Measurements from ENCODE around the gene CDH13.

DNA sequence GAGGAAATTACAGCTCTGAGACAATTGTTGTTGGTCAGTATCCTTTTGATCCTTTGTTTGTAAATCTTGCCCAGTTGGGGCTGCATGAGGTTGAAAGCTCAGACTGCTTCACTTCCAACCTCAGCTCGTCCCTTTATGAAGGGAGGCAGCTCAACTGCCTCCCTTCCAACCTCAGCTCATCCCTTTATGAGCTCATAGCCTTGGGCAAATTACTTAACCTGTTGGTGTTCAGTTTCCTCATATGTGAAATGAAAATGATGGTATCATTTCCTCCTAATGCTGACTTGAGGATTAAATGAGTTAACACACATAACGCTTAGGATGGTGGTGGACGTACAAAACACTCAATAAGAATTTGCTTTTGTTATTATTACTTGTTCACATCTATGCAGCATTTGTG, 265.1 kb downstream of the CDH13 start:
- no peak for TF ChIP-seq POLR2A (IDR thresholded peaks at IDR 0.05)
- TF ChIP-seq, protein P1, sequence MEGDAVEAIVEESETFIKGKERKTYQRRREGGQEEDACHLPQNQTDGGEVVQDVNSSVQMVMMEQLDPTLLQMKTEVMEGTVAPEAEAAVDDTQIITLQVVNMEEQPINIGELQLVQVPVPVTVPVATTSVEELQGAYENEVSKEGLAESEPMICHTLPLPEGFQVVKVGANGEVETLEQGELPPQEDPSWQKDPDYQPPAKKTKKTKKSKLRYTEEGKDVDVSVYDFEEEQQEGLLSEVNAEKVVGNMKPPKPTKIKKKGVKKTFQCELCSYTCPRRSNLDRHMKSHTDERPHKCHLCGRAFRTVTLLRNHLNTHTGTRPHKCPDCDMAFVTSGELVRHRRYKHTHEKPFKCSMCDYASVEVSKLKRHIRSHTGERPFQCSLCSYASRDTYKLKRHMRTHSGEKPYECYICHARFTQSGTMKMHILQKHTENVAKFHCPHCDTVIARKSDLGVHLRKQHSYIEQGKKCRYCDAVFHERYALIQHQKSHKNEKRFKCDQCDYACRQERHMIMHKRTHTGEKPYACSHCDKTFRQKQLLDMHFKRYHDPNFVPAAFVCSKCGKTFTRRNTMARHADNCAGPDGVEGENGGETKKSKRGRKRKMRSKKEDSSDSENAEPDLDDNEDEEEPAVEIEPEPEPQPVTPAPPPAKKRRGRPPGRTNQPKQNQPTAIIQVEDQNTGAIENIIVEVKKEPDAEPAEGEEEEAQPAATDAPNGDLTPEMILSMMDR (IDR thresholded peaks at IDR 0.05): no peak

All from adrenal gland (tissue), 5 donors.